ENCODE measurements around the gene RYR2. TPM values are rescaled to one million over a fixed set of nuclear protein-coding genes. Genes with fewer than 3 reads are reported as not detected.

Gene RYR2
- total RNA-seq, 1 donor from 2014 or later = 0.90 TPM

- peaks cover 11% of the 10 kb centered on the region for H3K27me3 Mint-ChIP-seq (ENCODE audit: insufficient read depth, low read depth)
- Histone ChIP-seq H3K79me2 (ENCODE audit: low read depth) (no peaks in the 10 kb centered on the region), H4K20me1 (ENCODE audit: low read depth) (peaks cover 6% of the 10 kb centered on the region), H3K4me1 (peaks cover 3% of the 10 kb centered on the region), H3K27me3 (peaks cover 38% of the 10 kb centered on the region), H2AFZ (replicated peaks) (no peak overlapping the region), H3K4me2 (no peak overlapping the region), H3F3A (ENCODE audit: low read depth) (peaks cover 8% of the 10 kb centered on the region), H3K4me3 (no peak overlapping the region), H3K36me3 (no peaks in the 10 kb centered on the region), H3K9ac (no peak overlapping the region), H3K9me3 (ENCODE audit: low read depth) (no peaks in the 10 kb centered on the region), H3K27ac (no peak overlapping the region)
- H3K36me3 Mint-ChIP-seq = peaks cover 2% of the 10 kb centered on the region
- no peak for DNase-seq (ENCODE audit: low spot score)
- no peak for TF ChIP-seq EZH2 (IDR thresholded peaks at IDR 0.05)
- no peak for TF ChIP-seq CTCF (IDR thresholded peaks at IDR 0.05)
- no peak for TF ChIP-seq EZH2phosphoT487 (IDR thresholded peaks at IDR 0.05)
- H3K9me3 Mint-ChIP-seq = no peaks in the 10 kb centered on the region
- no peak overlapping the region for H3K27ac Mint-ChIP-seq
- peaks cover 4% of the 10 kb centered on the region for H3K4me1 Mint-ChIP-seq
- no peak overlapping the region for H3K4me3 Mint-ChIP-seq
Measured at GRCh38 chr1:237038211-237038610, 3.8 kb upstream of the RYR2 start.

- no peak overlapping the region for H3K4me3 ChIP-seq
- H3K4me3 Mint-ChIP-seq = peak overlapping the region; percentile 93
- TF ChIP-seq CTCF (IDR thresholded peaks at IDR 0.05) = no peak
- no peak for TF ChIP-seq EZH2phosphoT487 (IDR thresholded peaks at IDR 0.05)
- no peak overlapping the region for H3K27ac Mint-ChIP-seq
- peaks cover 2% of the 10 kb centered on the region for H3K36me3 Mint-ChIP-seq
- peaks cover 10% of the 10 kb centered on the region for H3F3A ChIP-seq (ENCODE audit: low read depth)
- H3K27ac ChIP-seq = no peak overlapping the region
- H3K27me3 ChIP-seq = peaks cover 59% of the 10 kb centered on the region
- no peak for DNase-seq (ENCODE audit: low spot score)
- no peaks in the 10 kb centered on the region for H3K9me3 ChIP-seq (ENCODE audit: low read depth)
- peaks cover 11% of the 10 kb centered on the region for H3K4me1 ChIP-seq
- no peaks in the 10 kb centered on the region for H3K79me2 ChIP-seq (ENCODE audit: low read depth)
- peaks cover 32% of the 10 kb centered on the region for H3K27me3 Mint-ChIP-seq (ENCODE audit: insufficient read depth, low read depth)
- H3K9me3 Mint-ChIP-seq = no peaks in the 10 kb centered on the region
- no peak overlapping the region for H3K4me2 ChIP-seq
- H3K9ac ChIP-seq = no peak overlapping the region
- H3K4me1 Mint-ChIP-seq = peaks cover 13% of the 10 kb centered on the region
- peaks cover 16% of the 10 kb centered on the region for H4K20me1 ChIP-seq (ENCODE audit: low read depth)
- no peaks in the 10 kb centered on the region for H3K36me3 ChIP-seq
- no peak overlapping the region for H2AFZ ChIP-seq (replicated peaks)
Measured at GRCh38 chr1:237040823-237041222, 1.2 kb upstream of the RYR2 start.

GRCh38 chr1:237041461-237041794, 556 bp upstream of the RYR2 start:
- Mint-ChIP-seq H3K27ac (no peak overlapping the region), H3K4me1 (peaks cover 13% of the 10 kb centered on the region), H3K36me3 (peaks cover 2% of the 10 kb centered on the region), H3K9me3 (no peaks in the 10 kb centered on the region), H3K27me3 (ENCODE audit: insufficient read depth, low read depth) (peaks cover 37% of the 10 kb centered on the region), H3K4me3 (peak overlapping the region; percentile 93)
- Histone ChIP-seq H3K9ac (no peak overlapping the region), H3K9me3 (ENCODE audit: low read depth) (no peaks in the 10 kb centered on the region), H4K20me1 (ENCODE audit: low read depth) (peaks cover 16% of the 10 kb centered on the region), H3K4me1 (peaks cover 11% of the 10 kb centered on the region), H3K79me2 (ENCODE audit: low read depth) (no peaks in the 10 kb centered on the region), H3F3A (ENCODE audit: low read depth) (peaks cover 10% of the 10 kb centered on the region), H3K4me2 (peak overlapping the region; percentile 100), H3K27ac (no peak overlapping the region), H2AFZ (replicated peaks) (no peak overlapping the region), H3K36me3 (no peaks in the 10 kb centered on the region), H3K4me3 (peak overlapping the region; percentile 71), H3K27me3 (peaks cover 65% of the 10 kb centered on the region)
- TF ChIP-seq CTCF (IDR thresholded peaks at IDR 0.05) = no peak
- DNase-seq (ENCODE audit: low spot score) = no peak

GRCh38 chr1:237042526-237042891, 525 bp downstream of the RYR2 start:
- peaks cover 2% of the 10 kb centered on the region for H3K36me3 Mint-ChIP-seq
- peak overlapping the region; percentile 70 for H2AFZ ChIP-seq (replicated peaks)
- DNase-seq (ENCODE audit: low spot score) = peak; percentile 65
- H3K4me1 Mint-ChIP-seq = peaks cover 13% of the 10 kb centered on the region
- TF ChIP-seq EZH2phosphoT487 (IDR thresholded peaks at IDR 0.05) = peak; percentile 55
- no peak for TF ChIP-seq CTCF (IDR thresholded peaks at IDR 0.05)
- TF ChIP-seq EZH2 (IDR thresholded peaks at IDR 0.05) = no peak
- no peaks in the 10 kb centered on the region for H3K9me3 Mint-ChIP-seq
- H3K79me2 ChIP-seq (ENCODE audit: low read depth) = no peaks in the 10 kb centered on the region
- peaks cover 16% of the 10 kb centered on the region for H4K20me1 ChIP-seq (ENCODE audit: low read depth)
- H3F3A ChIP-seq (ENCODE audit: low read depth) = peaks cover 10% of the 10 kb centered on the region
- H3K36me3 ChIP-seq = no peaks in the 10 kb centered on the region
- H3K27ac ChIP-seq = no peak overlapping the region
- peak overlapping the region; percentile 100 for H3K4me2 ChIP-seq
- peaks cover 71% of the 10 kb centered on the region for H3K27me3 ChIP-seq
- H3K9ac ChIP-seq = no peak overlapping the region
- H3K27ac Mint-ChIP-seq = no peak overlapping the region
- peaks cover 11% of the 10 kb centered on the region for H3K4me1 ChIP-seq
- peaks cover 37% of the 10 kb centered on the region for H3K27me3 Mint-ChIP-seq (ENCODE audit: insufficient read depth, low read depth)
- no peaks in the 10 kb centered on the region for H3K9me3 ChIP-seq (ENCODE audit: low read depth)
- H3K4me3 Mint-ChIP-seq = peak overlapping the region; percentile 82
- peak overlapping the region; percentile 71 for H3K4me3 ChIP-seq
